HG02970 (cell line): ENCODE data around the gene DMRTB1.

Experiments used
- ATAC-seq: cut with Tn5 transposase; IDR thresholded peaks from one replicate; pipeline ENCODE4 v1.9.1; 2021; ENCODE audit warnings: mild to moderate bottlenecking, moderate library complexity, moderate number of reproducible peaks; ENCODE audit not compliant: unreplicated experiment, low FRiP score

The DMRTB1 gene

DNA sequence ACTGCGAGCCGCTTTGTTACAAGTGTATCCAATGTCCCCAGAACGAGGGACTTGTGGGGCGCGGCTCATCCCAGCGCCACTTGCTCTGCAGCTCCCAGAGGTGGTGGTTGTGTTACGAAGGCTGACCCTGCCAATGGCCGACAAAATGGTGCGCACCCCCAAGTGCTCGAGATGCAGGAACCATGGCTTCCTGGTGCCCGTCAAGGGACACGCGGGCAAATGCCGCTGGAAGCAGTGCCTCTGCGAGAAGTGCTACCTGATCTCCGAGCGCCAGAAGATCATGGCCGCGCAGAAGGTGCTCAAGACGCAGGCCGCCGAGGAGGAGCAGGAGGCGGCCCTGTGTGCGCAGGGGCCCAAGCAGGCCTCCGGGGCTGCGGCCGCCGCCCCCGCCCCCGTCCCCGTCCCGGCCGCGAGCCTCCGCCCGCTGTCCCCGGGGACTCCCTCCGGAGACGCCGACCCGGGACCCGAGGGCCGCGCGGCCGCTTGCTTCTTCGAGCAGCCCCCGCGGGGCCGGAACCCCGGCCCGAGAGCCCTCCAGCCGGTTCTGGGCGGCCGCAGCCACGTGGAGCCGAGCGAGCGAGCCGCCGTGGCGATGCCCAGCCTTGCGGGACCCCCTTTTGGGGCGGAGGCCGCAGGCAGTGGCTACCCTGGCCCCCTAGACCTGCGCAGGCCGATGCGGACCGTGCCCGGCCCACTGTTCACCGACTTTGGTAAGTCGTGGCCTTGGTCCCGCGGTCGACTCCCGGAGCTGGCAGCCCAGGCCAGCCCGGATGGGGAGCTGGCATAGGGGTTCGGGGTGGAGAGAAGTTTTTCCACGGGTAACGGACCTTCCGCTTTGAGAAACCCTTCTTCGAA, at the start of gene DMRTB1:
DMRTB1 (plus strand) TSS at position 79 of the 855 bp plus-strand sequence; CDS start at position 134, 55 bp downstream.
- no peak for ATAC-seq

DNA sequence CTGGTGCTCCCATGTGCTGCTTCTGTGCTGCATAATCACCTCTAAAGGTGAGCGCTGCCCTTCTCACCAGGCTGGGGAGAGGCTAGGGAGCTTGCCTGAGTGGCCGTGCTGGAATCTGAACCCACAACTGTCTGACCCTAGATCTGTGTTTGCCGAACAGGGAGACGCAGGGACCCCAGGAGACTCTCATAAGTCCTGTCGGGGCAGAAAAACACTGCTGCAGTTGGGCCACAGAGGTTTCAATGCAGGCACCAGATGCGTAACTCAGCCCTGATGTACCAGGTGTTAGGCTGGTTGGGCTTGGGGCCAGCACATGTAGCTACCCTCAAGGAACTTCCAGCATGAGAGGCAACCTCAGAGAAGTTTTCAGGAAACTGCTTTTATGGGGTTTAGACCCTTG, 49.5 kb upstream of the DMRTB1 start:
- no peak for ATAC-seq

DNA sequence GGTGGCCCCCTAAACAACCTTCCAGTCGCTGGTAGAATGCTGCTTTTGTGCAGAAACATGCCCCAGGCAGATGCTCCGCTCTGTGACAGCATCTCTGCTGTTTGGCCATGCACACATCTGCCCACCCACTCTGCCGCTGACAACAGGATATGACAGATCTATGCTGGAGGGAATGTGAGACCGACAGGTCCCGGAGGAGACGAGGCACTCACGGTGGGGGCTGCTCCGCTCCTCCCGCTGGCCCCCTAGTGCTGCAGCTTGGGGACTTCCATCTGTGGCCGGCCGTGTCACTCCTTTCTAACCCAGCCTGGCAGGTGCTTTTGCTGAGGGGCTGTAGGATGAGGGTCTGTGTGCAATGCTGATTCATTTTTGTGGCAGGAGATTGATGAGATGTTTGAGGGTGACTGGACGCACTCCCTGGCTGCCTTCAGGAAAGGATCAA, 49.1 kb upstream of the DMRTB1 start:
- no peak for ATAC-seq

DNA sequence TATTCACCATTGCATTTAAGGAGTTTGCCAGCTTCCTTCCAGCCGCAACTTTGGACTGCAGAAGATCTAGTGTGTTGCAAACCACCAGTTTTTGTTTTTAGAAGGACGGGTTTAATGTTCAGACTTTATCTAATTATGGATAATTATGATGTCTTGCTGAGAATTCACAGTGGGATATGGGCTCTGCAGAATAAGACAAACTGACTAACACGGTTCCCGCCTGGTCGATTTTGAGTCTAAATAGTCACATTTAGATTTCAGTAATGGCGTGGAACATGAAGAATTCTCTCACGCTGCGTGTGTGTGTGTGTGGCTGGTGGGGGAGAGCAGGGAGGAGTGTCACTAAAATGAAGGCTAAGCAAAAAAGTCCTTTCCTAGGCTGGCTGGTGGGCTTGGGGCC, 48.5 kb upstream of the DMRTB1 start:
- no peak for ATAC-seq

DNA sequence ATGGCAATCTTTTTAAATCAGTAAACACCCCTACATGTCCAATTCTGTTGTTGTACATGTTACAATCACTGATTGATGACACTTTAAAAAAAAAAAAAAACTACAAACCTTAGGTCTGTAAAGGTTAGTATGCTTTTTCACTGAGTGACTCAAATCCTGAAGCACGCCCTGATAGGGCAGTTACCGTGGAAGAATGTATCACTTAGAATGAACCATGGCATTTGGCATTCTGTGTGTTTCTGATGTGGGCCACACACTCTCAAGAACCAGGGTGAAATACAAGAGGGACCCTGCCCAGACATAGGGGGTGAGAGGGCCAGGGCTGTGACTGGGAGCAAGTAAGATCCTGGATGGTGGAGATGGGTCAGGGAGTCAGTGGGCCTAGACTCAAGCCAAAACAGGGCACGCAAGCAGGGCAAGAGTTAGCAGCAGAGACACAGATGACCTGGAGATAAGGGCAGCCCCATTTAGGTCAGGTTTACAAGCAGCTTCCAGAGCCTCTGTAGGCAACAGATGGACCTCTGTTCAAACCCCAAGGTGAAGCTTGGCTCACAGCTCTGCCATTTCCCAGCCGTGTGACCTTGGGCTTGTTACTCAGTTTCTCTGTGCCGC, 47.6 kb upstream of the DMRTB1 start:
- ATAC-seq, result no peak

DNA sequence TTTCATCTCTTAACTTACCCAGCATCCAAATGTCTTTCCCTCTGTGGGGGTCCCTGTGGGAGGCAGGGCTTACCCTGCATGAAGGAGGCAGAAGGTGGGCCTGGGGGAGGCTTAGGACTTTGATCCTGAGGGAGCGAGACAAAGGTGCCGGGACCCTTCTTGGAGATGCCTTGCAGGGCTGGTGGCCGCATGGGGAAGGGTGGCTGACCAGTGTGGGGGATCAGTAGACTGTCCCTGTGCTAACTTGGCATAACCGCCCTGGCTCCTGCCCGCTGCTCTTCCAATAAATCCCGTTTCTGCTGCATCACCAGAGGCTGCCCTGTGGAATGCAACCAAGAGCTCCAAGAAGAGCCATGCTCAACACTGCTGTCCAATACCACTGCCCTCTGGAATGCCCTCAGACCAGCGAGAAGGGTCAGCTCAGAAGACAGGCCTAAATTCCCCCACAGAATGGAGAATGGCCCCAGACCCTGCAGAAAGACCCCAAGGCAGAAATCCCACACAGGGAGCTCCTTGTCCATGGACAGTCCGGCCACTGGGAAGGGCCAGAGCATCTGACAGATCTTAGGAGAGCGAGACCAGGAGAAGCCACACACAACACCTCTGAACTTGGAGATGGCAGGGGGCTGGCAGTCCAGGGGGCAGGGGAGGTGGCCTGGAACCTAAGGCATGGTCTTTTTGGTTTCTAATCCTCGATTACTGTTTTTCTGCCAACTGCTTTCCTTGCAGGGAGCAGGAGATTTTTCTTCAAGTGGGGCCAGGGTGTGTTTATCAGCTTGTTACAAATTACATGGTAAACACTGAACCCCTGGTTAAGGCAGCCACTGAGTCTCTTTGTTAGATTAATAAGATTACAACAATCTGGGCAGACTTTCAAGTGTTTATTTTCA, 46.7 kb upstream of the DMRTB1 start:
- no peak for ATAC-seq

DNA sequence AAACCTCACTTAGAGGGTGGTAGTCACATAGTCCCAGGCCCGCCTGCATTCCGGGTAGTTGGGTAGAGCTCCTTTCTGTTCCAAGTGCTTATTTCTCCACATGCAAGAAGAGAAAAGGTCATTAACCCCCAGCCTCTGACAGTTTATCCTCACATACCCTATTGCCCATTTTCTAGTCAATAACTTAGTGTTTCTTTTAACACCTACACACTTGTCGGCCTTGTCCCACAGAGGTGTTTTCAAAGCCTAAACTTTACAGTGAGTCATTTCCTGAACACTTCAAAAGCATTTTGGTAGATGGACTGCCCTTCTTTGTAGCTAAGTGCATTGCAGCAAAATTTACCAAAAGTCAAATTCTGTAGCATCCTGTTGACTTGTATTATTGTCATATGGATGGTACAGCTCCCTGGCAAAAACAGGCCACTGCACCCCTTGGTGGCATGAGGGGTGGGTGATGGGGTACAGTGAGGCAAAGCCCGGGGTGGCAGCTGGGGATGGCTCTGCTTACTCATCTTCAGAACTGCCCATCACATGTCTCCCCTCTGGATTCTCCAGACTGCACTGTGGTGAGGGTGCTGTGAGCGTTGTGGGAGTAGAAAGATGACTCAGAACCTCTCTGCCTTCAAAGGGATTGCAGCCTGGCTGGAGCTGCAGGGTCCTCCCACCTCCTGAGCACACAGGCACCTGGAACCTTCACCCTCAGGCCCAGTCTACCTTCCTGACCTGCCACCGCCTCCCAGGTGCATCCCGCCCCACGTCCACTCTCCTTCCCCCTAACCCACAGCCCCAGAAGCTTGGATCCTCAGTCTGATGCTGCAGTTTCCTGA, 45.8 kb upstream of the DMRTB1 start:
- no peak for ATAC-seq

DNA sequence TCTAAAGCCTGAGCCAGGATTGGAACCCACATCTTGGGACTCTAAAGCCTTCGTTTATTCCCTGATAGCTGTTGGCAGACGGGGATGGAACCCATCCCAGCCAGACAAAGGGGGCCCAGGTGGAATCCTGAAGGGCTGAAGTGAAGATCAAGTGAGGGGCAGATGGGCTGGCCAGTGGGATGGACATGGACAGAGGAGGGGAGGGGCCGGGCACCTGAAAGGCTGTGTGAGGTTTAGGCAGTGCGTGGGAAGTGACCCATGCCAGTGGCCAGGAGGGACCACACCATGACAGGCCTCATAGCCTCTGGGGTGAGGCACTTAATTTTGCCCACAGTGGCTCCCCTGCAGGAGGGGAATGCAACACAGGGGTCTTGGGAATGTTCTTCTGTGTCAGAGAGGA, 44.6 kb upstream of the DMRTB1 start:
- ATAC-seq, result no peak

DNA sequence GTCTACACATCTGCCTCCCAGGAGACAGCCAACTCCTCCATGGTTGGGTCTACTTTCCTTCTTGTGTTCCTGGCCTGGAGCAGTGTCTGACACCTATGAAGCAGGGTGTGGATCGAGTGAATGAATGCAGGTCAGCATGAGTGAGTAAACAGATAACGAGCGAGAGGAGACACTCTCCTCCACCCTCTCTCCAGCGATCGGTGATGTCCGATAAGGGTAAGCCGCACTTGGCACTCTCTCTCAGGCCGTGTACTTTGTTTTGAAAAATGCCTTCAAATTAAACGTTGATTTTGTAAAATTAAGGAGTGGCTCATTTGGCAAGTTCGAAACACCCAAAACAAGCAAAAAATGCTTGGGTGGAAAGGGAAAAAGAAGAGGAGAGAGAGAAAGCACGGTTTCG, 43.8 kb upstream of the DMRTB1 start:
- ATAC-seq, result no peak

DNA sequence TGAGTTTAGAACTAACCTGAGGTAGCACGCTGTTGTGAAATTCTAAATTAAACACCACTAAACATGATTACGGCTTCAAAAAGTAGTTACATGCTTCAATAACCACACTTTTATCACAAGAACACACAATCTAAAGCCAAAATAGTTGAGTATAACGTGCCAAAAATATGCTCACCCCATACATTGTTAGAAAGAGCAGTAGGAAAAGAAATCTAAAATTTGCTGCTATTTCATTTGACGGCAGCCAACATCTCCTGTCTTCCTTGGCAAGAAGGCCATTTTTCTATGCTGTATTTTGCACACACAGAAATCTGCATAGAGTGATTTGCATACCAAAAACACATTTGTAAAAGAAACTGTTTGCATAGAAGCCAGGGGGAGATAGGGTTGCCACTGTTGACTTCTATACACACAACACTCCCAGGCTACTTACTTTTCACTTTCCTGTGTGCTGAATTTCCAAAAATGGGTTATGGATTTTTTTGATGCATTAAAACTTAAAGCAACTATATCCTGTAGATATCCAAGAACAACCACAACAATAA, 42.9 kb upstream of the DMRTB1 start:
- ATAC-seq, result no peak

DNA sequence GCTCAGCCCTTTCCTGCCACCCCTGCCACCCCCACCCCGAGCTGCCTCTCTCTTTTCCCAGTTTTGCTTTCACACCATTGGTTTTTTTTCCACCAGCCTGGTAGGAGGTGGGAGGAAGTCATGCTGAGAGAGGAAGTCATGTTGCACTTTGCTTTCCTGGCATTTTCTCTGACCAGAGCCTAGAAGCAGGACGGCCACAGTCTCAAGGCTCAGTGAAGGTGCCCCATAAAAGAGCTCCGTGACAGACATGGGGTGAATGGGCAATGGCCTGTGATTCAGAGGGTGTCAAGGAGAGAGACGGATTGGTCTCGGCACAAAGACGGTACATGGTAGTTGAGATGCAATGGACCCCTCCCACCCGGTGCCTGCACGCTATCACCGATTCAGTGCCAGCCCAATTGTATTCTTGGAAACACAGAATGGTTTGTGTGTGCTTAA, 42.1 kb upstream of the DMRTB1 start:
- ATAC-seq, result no peak

DNA sequence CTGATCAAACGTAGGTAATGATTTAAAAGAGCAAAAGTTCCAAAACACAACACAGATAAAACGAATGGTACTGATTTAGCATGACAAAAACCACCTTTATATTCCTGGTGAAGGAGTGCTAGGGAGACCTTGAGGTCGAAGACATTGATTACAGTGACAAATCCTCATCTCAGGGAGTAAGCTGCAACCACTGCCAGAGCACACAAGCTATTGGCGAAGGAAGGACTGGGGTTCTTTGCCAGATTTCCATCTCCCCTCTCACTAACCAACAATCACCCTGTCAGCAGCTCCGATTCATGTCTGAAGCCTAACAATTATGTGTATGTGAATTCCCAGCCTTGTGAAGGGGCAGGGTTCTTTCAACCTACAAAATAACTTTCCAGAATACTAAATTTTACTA, 40.2 kb upstream of the DMRTB1 start:
- no peak for ATAC-seq

DNA sequence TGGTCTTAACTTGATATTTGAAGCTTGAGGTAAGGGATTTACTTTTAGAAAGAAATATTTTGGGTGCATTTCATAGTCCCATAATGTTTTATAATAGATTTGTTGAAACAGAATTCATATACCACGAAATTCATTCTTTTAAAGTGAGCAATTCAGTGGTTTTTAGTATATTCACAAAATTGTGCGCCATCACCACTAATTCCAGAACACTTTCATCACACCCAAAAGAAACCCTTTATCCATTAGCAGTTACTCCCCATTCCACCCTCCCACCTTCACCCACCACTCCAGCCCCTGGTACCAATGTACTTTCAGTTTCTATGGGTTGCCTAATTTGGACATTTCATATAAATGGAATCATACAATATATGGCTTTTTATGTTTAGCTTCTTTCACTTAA, 38.9 kb upstream of the DMRTB1 start:
- no peak for ATAC-seq

DNA sequence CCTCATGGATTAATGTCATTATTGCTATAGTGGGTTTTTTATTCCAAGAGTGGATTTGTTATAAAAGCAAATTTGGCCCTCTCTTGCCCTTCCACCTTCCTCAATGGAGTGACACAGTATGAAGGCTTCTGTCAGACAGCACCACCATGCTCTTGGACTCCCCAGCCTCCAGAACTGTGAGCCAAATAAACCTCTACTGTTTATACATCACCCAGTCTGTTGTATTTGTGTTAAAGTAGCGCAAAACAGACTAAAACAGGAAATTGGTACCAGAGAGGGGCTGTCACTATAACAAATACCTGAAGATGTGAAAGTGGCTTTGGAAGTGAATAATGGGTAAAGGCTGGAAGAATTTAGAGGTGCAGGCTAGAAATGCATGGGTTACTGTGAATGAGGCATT, 38.0 kb upstream of the DMRTB1 start:
- no peak for ATAC-seq

DNA sequence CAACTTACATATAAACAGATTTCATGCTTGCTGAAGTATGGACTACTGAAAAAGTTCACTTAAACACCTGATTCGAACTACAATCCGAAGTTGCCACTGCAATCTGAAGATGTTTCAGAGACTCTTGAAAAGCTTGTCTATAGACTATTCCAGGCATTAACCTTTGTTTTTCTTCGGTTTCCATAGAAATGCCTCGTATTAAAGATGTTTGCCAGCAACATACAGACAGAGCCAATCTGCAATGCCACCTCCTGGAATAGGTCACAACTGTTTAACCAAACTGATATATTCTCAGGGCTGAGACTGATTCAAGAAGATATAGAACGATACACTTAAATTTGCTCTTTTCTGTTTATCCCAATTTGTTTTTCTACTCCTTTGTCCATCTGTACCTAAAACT, 28.9 kb upstream of the DMRTB1 start:
- ATAC-seq, result no peak

DNA sequence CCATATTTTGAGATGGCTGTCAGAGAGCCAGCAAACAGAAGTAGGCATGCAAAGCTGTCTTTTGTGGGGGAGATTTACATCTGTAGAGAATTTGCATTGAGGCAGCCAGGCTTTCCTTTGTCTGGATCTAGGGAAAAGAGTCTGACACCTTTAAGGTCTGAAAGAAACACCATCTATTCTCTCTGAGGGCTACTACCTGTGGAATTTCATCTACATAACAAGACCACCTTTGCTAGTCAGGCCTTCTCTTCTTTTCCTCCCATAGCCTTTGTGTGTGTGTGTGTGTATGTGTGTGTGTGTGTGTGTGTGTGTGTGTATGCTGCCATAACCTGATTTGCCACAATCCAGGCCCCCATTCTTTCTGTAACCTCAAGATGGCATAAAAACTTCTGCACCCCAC, 28.4 kb upstream of the DMRTB1 start:
- no peak for ATAC-seq

DNA sequence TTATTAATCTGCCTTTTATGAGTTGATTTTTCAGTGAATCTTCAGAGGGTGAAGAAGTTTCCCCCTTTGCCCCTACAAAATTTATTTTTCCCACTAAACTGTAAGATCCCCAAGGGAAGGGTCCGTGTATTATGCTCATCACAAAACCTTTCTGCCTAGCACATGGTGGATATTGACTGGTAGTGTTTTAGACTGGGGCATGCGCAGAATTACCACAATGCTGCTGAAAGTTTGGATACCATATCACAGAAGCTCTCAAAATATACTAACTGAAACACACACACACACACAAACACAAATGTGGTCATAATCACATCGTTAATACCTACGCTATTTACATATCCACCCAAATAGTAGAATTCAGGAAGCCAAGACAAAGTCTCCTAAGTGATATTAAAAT, 28.0 kb upstream of the DMRTB1 start:
- ATAC-seq, result no peak

DNA sequence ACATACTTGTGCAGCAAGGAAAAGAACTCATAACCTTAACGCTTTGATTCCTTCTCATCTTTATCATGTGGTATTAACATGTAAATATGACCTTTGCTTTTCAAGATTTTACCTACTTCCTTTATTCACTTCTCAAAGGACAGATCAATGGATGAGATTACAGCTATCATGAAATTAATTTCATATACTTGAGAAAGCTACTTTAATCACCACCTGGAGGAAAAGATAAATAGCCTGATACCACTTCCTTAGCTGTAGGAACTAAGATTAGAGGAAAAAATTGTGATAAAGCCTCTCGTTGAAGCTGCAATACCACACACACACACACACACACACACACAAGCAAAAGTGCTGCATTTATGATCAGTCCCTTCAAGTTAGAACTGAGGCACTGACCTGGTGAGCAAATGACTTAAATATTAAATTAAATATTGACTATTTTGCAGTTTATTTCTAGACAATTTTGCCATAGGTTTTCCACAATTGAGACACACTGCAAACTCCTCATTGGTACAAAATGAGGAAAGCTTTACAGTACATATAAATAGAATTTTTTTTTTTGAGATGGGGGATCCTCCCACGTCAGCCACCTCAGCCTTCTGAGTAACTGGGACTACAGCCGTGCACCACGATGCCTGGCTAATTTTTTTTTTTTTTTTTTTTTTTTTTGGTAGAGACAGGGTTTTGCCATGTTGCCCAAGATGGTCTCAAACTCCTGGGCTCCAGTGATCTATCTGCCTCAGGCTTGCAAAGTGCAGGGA, 27.2 kb upstream of the DMRTB1 start:
- ATAC-seq, result no peak

DNA sequence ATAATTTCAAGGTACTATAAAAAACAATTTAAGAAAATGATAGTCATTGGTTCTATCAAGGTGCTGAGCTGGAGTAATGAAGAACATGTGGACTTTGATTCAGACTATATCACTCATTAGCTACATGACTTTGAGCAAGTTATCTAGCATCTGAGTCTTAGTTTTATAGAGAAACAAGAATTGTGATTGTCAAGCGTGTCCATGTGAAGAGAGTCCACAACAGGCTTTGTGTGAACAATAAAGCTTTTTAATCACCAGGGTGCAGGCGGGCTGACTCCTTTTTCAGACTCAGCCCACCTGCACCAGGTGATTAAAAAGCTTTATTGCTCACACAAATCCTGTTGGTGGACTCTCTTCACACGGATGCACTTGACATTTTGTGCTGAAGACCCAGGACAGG, 26.6 kb upstream of the DMRTB1 start:
- ATAC-seq, result no peak
